Activated T-helper 1 cell treated with anti-CD3 and anti-CD28 coated beads, Interleukin-2, amount 50 U/mL, for 16 hours (primary cell): ENCODE data around the gene TSSK3.
"Not testable (repeated sequence)": the region's sequence is repeated elsewhere in the genome, so short reads cannot be mapped to it uniquely, and the experiment has no call there.

Source experiments
- DNase-seq, 2 donors: peaks; one replicate each; pipeline ENCODE4 v3.0.0-alpha.2; 2020; ENCODE audit warnings: low read depth in 1 of 2, low spot score in 1 of 2

The TSSK3 gene

GRCh38 chr1:32396524-32396923 is 34.2 kb downstream of the TSSK3 start:
- DNase-seq, result not testable (repeated sequence)

DNA sequence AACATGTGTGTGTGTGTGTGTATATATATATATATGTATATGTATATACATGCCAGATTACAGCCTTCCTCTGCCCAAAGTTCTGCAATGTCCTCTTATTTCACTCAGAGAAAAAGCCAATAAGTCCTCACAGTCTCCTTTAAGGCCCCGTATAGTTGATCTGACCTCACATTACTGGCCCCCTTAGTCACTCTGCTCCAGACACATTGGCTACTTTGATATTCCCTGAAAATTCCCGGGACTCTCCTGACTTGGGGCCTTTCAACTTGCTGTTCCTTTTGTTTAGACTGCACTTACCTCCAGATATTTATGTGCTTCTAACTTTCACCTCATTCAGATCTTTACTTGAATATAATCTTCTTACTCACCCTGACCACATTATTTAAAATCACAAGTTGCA is 36.1 kb downstream of the TSSK3 start:
- DNase-seq, result no peak

GRCh38 chr1:32399843-32400242 is 37.5 kb downstream of the TSSK3 start:
- no peak for DNase-seq

GRCh38 chr1:32400876-32401631 is 38.7 kb downstream of the TSSK3 start:
- DNase-seq, result peak; percentile 17 to 18

DNA sequence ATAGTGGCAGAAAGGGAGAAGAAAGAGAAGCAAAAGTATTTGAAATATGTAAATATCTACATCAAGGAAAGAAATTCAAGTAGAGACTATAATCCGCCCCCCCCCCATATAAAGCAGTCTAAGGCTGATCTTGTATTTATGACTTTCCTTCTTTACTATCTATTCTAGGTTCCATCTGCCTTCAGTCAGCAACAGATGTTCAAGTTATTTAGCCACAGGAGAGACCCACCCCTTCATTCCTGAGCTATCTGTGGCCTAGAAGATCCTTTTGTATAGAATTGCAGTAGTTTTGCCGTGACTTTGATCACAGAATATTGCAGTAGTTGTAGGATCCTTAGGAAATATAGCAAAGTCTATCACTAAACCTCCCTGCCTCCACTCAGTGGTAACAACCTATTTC is 42.6 kb downstream of the TSSK3 start:
- DNase-seq, result no peak

DNA sequence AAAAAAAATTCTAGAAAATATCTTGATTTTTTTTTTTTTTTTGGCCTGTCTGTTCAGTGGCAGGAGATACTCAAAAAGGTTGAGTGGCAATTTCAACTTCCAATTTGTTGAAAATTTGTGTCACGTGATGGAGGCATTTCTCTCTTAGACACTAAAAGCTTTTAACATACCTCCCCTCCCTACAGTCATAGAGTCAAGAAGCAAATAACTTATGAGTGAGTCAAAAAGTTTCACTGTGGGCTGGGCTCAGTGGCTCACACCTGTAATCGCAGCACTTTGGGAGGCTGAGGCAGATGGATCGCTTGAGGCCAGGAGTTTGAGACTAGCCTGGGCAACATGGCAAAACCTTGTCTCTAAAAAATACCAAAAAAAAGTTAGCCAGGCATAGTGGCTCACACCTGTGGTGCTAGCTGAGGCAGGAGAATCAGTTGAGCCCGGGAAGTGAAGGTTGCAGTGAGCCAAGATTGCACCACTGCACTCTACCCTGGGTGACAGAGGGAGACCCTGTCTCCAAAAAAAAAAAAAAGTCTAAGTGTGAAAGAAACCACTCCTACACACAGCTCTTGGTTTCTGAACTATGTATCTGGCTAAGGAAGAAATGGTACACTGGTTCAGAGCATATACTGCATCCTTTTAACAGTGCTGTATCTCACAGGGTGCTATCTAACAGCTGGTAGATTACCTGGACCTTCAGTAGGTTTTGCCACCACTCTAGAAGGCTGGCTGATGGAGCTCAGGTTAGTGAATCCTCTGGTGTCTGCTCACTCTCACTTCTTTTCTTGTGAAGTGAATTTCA is 43.5 kb downstream of the TSSK3 start:
- no peak for DNase-seq

DNA sequence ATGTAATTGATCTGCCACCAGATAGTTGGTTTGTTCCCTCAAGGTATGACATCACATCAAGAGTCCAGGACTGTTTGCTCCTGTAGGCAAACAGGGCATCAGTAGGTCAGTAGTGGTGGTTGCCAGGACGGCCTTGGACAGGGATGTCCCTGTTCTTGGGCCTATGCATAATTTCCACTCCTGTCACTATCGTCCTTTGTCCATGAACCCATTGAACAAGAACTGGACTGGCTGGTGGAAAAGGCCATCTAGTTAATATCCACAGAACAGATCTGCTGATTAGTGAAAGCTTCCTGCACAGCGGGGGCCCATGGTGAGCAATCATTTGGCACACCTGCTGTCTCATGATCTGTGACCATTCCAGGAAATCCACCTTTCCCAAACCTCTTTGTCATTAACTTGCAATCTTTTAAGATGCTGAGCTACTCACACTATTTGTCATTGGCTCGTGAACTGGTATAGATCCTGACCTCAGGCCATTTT is 44.3 kb downstream of the TSSK3 start:
- no peak for DNase-seq

GRCh38 chr1:32411261-32411660 is 48.9 kb downstream of the TSSK3 start:
- no peak for DNase-seq

- DNase-seq, result peak; percentile 32 to 54
Measured at GRCh38 chr1:32413507-32414185, 51.3 kb downstream of the TSSK3 start.
